ENCODE measurements around the gene CYP2E1.
"Not testable (repeated sequence)": the region's sequence is repeated elsewhere in the genome, so short reads cannot be mapped to it uniquely, and the experiment has no call there.

Gene CYP2E1

DNA sequence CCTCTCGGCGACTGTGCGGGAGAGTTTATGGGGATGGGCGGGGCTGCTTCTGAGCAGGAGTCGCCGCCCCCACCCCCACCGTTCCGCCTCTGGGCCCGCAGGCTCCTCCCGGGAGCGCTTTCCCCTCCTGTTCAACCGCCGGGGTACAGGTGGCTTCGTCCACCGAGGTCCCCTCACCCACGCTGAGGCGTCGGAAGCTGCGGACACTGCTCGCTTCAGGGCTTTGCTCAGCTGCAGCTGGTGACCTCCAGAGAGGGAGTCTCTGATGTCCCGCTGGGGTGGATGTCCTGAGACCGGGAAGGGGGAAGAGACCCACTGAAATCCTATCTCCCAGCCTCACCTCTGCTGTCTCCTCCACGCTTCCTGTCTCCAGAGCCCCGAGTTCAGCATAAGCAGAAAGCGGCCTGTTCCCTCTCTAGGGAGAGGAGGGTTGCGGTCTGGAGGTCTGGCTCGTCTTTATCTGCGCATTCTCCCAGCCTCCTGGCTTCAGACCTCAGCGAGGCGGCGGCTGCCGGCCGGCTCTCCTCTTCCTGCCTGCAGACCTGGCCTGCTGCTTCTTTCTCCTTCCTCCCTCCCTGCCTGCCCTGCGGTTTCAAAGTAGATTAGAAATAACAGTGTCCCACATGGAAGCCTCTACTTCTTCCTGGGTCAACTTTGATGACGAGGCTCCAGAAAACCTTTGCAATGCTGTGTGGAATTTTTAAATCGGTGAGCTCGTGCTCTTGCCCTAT, 1.8 kb downstream of the CYP2E1 start:
- no peak for DNase-seq

DNA sequence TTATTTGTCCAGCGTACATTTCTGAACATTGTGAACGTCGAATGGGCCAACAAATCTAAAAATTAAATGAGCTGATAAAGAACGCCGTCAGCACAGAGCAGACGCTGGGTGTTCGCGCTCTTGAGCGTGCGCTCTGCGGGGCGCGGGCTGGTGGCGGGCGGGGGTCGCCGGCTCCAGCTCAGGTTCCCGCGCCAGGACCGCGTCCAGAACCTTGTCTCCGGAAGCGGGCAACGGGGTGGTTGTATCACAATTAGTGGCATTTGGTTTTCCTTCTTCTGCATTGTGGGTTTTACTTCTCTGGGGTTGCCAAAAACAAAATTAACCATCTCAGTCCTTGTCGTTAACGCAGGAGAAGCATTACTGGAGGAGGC, 2.4 kb downstream of the CYP2E1 start:
- no peak for DNase-seq

DNA sequence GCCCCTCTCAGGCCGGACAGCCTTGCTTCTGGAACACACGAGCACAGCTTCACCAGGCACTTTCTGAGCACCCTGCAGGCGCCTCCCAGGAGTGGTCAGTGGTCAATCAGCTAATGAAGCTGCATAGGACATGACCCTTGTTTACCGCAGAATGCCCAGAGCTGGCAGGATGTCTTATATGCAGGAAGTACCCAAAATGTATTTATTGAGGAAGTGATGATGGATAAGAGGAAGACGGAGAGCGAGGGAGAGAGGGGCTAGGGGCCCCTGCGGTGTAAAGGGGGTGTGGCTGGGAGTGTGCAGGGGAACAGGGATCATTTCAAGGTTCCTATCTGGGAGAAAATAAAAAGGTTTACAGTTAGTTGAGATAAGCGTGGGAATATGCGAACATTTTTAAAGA, 3.3 kb downstream of the CYP2E1 start:
- no peak for DNase-seq

DNA sequence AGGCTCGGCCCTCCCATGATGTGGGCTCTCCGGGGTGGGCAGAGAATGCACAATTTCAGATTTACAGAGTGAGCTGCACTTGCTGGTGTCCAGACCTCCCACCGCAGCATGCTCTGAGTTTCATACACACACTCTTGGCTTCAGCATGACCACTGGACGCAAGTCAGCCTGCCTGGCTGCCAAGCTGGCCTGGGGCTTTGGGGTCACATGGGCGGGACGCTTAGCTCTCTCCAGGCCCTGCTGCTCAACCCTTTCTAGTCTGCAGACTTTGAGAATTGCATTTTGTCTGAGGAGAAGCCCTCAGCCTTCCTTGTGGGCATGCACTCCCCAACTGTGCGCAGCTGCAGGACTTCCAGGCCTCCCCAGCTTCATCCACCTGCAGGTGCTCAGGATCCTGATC, 5.7 kb downstream of the CYP2E1 start:
- DNase-seq: no peak

DNA sequence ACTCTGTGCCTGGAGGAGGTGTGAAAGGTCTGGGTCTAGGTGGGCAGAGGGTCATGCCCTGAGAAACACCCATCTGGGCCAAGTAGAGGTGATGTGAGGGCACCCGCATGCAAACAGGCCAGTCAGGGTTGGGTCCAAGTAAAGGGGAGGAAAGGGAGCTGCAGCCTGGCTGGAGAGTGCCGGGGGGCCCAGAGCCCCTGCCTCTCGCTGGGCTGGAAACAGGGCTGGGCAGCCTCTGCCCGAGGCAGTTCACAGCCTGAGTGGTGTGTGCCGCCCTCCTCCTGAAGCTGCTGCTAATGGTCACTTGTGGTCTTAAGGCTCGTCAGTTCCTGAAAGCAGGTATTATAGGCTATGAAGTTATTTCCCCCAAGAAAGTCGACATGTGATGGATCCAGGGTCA, 7.3 kb downstream of the CYP2E1 start:
- no peak for DNase-seq

DNA sequence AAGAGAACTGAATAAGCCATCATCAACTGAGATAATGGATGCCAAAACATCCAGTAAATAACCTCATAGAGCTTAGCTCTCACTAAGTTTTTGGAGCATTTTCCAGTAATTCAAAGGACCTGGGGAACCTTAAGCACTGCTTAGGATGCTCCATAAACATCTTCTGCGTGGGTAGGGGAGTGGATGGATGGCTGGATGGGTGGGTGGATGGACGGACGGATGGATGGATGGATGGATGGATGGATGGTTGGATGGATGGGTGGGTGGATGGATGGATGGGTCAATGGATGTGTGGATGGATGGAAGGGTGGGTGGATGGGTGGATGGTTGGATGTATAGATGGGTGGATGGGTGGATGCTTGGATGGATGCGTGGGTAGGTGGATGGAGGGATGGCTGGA, 9.0 kb downstream of the CYP2E1 start:
- no peak for DNase-seq

DNA sequence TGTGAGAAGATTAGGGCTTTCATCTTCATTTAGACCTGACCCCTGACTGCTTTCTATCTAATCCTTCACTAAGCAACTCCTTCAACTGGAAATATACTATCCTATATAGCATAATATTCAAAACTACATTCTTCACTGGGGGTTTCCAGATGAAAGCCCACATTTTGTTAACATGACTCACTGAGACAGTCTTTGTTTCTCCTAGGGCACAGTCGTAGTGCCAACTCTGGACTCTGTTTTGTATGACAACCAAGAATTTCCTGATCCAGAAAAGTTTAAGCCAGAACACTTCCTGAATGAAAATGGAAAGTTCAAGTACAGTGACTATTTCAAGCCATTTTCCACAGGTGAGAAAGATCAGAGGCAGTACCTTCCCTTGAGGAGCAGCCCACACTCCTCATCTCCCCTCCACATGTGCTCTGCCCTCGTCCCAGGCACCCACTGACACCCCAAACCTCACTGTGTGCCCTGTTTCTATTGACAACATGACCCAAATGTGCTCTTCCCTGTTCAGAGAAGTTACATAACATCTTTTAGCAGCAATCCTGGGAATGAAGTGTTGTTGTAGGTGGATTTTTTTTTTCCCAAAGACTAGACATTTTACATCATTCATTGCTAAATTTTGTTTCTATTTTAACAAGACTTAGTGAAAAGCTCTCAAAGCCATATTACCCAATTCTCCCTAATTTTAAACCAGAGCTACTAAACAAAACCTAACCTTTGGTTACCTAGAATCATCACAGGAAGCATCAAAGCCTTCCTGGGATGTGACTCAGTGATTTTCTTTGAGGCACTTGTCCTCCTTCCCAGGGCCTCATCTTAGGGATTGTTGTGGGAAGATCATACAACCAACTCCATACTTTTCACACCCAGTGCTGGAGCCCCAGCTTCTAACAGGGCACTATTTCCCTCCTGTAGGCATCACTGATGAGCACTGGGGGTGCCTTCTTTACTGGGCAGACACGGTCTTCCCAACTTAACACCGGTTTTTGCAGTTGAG, 10.7 kb downstream of the CYP2E1 start:
- no peak for DNase-seq

DNA sequence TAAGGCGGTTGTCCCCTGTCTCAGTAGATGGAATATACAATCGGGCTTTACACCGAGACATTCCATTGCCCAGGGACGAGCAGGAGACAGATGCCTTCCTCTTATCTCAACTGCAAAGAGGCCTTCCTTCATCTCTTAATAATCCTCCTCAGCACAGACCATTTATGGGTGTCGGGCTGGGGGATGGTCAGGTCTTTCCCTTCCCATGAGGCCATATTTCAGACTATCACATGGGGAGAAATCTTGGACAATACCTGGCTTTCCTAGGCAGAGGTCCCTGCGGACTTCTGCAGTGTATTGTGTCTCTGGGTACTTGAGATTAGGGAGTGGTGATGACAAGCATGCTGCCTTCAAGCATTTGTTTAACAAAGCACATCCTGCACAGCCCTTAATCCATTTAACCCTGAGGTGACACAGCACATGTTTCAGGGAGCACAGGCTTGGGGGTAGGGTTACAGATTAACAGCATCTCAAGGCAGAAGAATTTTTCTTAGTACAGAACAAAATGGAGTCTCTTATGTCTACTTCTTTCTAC, 14.3 kb downstream of the CYP2E1 start:
- not testable (repeated sequence) for DNase-seq

DNA sequence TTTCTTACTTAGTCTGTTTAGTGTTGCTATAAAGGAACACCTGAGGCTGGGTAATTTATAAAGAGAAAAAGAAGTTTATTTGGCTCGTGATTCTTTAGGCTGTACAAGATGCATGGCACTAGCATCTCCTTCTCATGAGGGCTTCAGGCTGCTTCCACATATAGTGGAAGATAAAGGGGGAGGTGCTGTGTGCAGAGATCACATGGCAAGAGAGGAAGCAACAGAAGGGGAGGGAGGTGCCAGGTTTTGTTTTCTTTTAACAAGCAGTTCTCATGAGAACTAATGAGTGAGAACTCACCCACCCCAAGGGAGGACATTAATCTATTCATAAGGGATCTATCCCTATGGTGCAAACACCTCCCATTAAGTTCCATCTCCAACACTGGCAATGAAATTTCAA, 17.3 kb downstream of the CYP2E1 start:
- DNase-seq: no peak

DNA sequence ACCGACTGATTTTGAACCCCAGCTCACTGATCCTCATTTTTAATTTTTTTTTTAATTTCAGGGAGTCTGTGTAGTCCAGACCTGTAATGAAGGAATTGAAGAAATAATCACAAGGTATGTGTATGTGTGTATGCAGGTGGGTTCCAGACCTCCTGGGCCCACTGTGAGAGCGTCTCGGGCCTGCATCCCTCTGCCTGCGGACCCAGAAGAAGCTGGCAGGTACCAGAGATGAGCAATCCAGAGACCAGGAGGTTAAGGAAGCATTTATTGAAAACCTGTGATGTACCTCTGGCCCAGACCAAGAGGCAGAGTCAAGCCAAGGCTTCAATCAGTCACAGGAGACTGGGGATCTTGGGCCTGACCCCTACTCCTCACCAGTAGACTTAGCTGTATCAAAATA, 27.4 kb downstream of the CYP2E1 start:
- no peak for DNase-seq

DNA sequence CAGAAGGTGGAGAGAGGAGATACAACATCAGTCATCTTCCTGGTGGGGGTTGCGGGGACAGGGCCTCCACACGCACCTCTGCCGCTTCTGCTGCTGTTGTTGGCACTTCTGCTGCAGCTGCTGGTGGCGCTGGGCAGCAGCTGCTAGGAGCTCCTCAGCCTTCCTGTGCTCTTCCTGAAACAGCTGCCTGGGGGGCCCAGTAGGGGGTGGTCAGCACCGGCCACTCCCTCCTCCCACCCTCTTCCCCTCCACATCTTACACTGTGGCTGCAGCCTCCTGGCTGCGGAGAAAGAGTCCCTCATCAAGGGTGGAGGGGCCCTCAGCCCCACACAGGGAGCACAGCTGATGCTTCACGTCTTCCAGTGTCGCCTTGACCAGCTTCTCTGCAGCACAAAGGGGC, 28.4 kb downstream of the CYP2E1 start:
- no peak for DNase-seq

DNA sequence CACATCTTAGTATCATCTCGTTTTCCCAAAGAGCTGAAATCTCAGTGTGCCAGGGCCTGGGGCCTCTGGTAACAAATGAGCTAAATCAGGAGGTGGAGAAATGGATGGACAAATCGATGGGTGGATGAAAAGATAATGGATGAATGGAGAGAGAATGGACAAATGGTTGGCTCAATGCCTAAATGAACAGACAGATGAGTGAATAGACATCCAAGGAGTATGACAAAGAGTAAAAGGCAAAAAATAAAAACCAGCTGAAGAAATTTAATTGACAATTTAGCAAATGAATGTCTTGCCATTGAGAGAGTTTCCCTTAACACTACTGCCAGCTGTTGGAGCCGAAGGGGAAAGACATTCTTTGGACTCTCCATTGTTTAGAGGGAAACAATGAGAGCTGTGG, 30.2 kb downstream of the CYP2E1 start:
- DNase-seq: no peak

DNA sequence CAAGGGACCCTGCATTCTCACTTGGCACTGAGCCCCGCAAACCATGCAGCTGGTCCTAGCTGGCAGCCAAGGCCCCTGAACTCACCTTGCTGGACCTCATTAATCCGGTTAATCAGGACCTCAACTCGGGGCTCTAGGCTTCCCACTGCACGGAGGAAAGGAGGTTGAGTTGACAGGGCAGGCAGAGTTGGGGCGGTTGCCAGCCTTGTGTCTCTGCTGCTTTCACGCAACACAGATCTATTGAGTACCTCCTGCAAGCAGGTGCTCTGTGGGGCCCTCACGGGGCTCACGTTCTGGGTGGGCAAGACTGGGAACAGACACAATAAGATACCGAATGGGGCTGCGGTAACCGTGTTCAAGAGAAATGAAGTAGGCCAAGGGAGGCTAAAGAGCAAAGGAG, 32.1 kb downstream of the CYP2E1 start:
- no peak for DNase-seq

DNA sequence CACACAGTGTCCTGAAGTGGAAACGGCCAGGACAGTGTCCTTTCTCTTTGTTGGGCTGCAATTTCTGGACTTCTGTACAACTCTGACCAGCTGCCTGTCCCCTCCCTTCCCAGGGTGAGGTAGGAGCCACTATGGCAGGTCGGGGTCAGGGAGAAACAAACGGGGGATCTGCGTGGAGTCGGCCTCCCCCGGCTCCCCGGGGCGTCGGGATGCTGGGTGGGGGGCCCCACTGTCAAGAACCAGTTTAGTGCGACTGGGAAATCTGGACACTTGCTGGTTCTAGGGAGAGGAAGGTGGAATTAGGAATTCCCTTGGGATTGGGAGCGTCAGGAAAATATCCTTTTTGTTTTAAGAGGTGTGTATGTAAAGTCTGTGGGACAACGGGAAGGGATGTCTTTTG, 37.7 kb downstream of the CYP2E1 start:
- no peak for DNase-seq

DNA sequence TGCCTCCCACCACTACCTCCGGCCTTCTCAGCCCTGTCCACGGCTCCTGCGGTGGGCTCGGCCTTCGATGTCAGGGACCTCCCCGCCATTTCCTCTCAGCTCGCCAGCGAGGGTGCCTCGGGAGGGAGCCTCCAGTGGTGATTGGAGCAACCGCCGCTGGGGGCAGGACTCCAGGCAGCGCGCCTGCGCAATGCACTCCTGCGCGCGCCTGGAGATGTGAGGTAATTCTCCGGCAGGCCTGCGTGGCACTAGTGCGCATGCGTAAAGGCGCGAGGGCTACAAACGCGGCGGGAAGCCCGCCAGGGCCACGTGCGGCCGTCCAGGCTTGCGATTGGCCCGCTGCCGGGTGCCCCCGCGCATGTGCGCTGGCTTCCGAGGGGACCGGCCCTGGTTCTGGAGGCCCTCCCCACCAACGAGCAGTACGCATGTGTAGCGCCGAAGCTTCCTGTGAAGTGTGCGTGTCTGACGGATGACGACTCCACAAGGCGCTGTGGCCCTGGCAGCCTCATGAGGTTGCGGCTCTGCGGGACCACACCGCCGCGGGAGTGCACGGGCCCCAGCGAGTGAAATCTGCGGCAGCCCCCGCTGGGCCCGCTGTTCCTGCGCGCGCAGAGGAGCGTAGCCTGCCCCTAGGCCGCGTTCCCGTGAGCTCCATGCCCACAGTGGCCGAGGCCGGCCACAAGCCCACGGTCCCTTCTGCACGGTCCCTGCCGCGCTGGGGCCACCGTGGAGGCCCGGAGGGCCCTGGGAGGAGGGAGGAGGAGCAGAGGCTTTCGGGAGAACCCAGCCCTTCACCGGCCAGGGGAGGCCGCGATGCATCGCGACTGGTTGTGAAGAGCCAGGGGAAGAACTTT, 38.5 kb downstream of the CYP2E1 start, which contains the start of gene SYCE1:
Gene SYCE1 (minus strand): TSS at position 143 of the 854 bp plus-strand sequence. CDS start 54 bp downstream, at position 89.
- no peak for DNase-seq

DNA sequence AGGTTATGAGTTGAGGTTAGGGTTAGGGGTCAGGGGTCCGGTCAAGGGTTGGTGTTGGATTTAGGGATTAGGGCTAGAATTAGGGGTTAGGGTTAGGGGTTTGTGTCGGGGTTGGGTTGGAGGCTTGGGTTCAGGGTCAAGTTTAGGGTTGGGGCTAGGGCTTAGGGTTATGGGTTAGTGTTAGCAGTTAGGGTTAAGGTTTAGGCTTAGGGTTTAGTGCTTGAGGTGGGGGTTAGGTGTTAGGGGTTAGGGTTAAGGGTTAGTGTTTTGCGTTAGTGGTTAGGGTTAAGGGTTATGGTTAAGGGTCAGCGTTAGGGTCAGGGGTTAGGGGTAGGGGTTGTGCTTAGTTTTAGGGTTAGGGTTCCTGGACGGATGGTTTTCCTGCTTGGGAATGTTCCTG, 40.0 kb downstream of the CYP2E1 start:
- DNase-seq: no peak

DNA sequence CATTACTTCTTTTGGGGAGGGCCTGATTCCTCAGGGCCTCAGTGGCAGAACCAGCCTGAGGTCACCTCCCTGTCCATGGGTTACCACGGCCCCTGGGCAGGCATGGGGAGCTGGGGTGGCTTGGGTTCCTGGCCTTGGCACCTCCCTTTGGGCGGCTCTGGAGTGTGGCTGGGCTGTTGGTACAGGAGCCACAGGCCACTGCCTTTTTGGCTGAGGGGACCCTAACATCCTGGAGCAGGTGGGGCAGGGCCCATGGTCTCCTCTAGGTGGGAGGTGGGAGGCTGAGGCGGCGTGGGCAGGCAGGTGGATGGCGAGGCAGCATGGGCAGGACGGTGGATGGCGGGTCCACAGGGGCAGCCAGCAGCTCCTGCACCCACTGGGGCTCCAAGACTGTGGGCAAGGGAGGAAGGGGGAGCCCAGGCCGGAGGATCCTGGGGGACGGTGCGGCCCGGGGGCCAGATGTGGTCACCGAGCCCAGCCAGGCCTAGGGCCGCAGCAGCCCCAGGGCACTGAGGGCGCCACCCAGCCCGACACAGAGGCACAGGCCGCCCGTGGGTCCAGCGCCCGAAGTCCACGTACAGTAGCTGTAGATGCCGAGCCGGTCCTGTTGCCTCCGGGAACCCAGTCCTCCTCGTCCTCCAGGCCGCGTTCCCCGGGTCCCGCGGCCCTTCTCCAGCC, 40.6 kb downstream of the CYP2E1 start:
- DNase-seq: no peak

DNA sequence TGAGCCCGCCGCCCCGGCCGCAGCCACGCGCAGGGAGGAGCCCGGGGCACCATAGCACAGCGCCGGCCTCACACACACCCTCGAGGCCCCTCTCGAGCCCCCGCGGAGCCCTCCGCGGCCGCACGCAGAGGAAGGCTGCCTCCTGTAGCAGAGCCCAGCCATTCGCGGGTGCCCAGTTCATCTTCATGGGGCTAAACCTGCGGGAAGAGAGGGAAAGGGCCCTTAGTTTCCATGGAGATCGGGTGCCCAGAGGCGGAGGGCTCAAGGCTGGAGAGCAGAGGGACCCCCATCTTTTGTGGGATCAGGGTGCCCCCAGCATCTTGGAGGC, 41.1 kb downstream of the CYP2E1 start:
- no peak for DNase-seq

DNA sequence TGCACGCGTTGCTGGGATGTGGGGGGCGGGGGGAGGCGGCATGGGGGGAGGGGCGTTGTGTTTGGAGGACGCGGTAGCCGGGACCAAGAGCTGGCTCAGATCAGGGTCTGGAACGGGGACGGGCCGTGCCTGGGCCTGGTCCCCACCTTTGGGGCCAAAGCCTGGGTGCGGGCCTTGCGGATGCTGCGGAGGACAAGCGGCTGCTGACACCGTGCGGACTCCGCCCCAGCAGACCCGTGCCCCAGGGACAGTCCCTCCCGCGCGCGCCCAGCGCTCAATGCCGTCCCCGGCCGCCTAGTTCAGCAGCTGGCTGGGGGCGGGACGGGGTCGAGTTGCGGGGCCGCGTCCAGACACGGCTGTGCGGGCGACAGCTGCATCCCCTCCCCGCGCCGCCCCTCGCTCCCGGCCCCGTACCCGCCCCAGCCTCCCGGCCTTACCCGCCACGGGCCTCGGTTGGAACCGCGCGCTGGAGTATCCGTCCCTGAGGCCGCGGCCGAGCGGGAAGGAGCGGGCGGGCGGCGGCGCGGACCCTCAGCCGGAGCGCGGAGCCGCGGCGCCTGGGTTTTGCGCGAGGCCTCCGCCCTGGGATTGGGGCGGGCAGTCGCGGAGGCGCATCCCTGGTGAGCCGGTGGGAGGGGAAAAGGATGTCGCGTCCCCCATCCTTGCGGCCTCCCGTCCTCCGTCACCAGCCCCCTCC, 41.8 kb downstream of the CYP2E1 start:
- not testable (repeated sequence) for DNase-seq

DNA sequence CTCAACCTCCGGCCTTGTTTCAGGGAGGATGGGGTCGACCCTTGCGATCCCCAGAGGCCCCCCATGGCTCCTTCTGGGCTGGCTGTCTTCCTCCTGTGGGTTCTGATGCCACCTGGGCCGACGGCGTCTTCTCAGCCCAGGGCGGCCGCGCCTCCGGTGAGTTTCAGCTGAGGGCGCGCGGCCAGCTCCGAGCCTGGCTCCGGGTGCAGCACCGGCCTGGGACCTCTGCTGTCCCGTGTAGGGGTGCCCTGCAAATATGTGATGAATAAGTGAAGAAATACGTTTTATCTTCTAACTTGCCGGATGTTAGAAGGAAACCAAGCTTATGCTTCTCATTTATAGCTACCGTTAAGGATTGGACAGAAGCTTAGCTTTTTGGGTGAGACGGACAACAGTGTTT, 42.6 kb downstream of the CYP2E1 start:
- DNase-seq: not testable (repeated sequence)

DNA sequence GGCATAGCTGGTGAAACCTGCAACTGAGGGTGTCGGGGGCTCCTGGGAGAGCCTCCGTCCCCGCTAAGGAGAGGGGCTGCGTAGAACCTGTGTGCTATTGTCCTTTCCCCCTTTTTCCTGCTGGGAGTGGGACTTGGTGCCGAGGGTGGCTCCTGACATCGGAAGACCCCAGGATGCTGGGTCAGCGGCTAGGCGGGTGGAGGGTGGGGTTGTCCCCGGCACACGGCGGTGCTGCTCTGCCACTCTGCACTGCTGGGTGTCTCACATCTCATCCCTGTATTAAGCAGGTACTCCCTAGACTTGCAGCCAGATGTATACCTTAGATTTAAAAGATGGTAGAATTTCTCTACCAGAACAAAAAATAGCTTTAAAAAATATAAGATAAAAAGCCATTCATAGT, 44.9 kb downstream of the CYP2E1 start:
- DNase-seq: not testable (repeated sequence)

DNA sequence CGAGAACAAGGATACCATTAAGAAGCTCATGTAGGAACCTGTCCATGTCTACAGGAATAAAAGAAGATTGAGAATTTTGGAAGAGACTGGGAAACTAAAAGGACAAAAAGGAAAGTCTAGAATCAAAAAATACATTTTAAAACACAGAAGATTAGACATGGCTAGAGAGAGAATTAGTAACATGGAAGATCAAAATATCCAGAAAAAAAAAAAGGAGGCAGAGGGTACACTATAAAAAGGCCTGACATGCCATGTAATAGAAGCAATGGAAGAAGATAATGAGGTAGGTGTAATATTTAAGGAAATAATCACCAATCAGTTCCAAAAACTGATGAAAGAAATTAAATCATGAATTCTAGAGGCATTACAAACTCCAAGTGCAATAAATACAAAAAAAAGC, 46.3 kb downstream of the CYP2E1 start:
- DNase-seq: not testable (repeated sequence)

All from right hindlimb (tissue), 1 donor.